ENCODE measurements around the gene TIMP3.

Gene TIMP3

GRCh38 chr22:32786027-32786418 lies 15.5 kb upstream of the TIMP3 start:
- no peak for DNase-seq (ENCODE audit: low spot score)

GRCh38 chr22:32788904-32789624 lies 12.4 kb upstream of the TIMP3 start:
- DNase-seq (ENCODE audit: low spot score): no peak

- no peak for DNase-seq (ENCODE audit: low spot score)
Measured at GRCh38 chr22:32789797-32790620, 11.5 kb upstream of the TIMP3 start.

GRCh38 chr22:32791056-32791455 lies 10.4 kb upstream of the TIMP3 start:
- DNase-seq (ENCODE audit: low spot score): no peak

- DNase-seq (ENCODE audit: low spot score): no peak
Measured at GRCh38 chr22:32791485-32791884, 10.0 kb upstream of the TIMP3 start.

GRCh38 chr22:32793589-32793988 lies 7.9 kb upstream of the TIMP3 start:
- DNase-seq (ENCODE audit: low spot score): no peak

GRCh38 chr22:32794449-32795213 lies 6.9 kb upstream of the TIMP3 start:
- no peak for DNase-seq (ENCODE audit: low spot score)

GRCh38 chr22:32795214-32795596 lies 6.3 kb upstream of the TIMP3 start:
- DNase-seq (ENCODE audit: low spot score): no peak

GRCh38 chr22:32796865-32797573 lies 4.5 kb upstream of the TIMP3 start:
- peak; percentile 54 for DNase-seq (ENCODE audit: low spot score)

- no peak for DNase-seq (ENCODE audit: low spot score)
Measured at GRCh38 chr22:32799496-32799895, 2.0 kb upstream of the TIMP3 start.

- no peak for DNase-seq (ENCODE audit: low spot score)
Measured at GRCh38 chr22:32800158-32800882, 1.2 kb upstream of the TIMP3 start.

- no peak for DNase-seq (ENCODE audit: low spot score)
Measured at GRCh38 chr22:32800994-32801536, 440 bp upstream of the TIMP3 start.

GRCh38 chr22:32802237-32802765 lies 796 bp downstream of the TIMP3 start:
- DNase-seq (ENCODE audit: low spot score): no peak

- DNase-seq (ENCODE audit: low spot score): peak; percentile 79
Measured at GRCh38 chr22:32803020-32803737, 1.7 kb downstream of the TIMP3 start.

- DNase-seq (ENCODE audit: low spot score): peak; percentile 36
Measured at GRCh38 chr22:32803738-32804435, 2.4 kb downstream of the TIMP3 start.

GRCh38 chr22:32804531-32805360 lies 3.2 kb downstream of the TIMP3 start:
- no peak for DNase-seq (ENCODE audit: low spot score)

- no peak for DNase-seq (ENCODE audit: low spot score)
Measured at GRCh38 chr22:32805361-32805881, 3.9 kb downstream of the TIMP3 start.

GRCh38 chr22:32806296-32806695 lies 4.8 kb downstream of the TIMP3 start:
- DNase-seq (ENCODE audit: low spot score): no peak
